H9 (cell line): ENCODE measurements around the gene THSD4. TPM values are rescaled to one million over a fixed set of nuclear protein-coding genes. Genes with fewer than 3 reads are reported as not detected.

ENCODE experiments used
- DNase-seq: peaks from one replicate; pipeline ENCODE4 v3.0.0-alpha.2; 2017
- H2AFZ ChIP-seq: one replicate; pipeline ENCODE4 v1.6.1; 2013; ENCODE audit warnings: mild to moderate bottlenecking, low read length, control low read depth, moderate library complexity
- H2AK5ac ChIP-seq: 2 replicates; pipeline ENCODE4 v1.6.1; 2013; ENCODE audit warnings: low read length, control low read depth, mixed read lengths; ENCODE audit not compliant: insufficient read length
- H2BK120ac ChIP-seq: one replicate; pipeline ENCODE4 v1.6.1; 2013; ENCODE audit warnings: low read depth, mild to moderate bottlenecking, low read length, control low read depth, inconsistent platforms; ENCODE audit not compliant: poor library complexity, severe bottlenecking
- H2BK12ac ChIP-seq: 2 replicates; pipeline ENCODE4 v1.6.1; 2013; ENCODE audit warnings: low read length, control low read depth, mixed read lengths, low read depth; ENCODE audit not compliant: insufficient read length
- H2BK15ac ChIP-seq: 2 replicates; pipeline ENCODE4 v1.6.1; 2013; ENCODE audit warnings: low read depth, low read length, control low read depth
- H2BK20ac ChIP-seq: one replicate; pipeline ENCODE4 v1.6.1; 2013; ENCODE audit warnings: low read depth, mild to moderate bottlenecking, low read length, control low read depth, inconsistent platforms; ENCODE audit not compliant: poor library complexity, severe bottlenecking
- H2BK5ac ChIP-seq: 2 replicates; pipeline ENCODE4 v1.6.1; 2013; ENCODE audit warnings: low read length, control low read depth, mixed read lengths; ENCODE audit not compliant: insufficient read length
- H3K14ac ChIP-seq: 2 replicates; pipeline ENCODE4 v1.6.1; 2013; ENCODE audit warnings: low read length, control low read depth; ENCODE audit not compliant: insufficient read depth
- H3K18ac ChIP-seq: 2 replicates; pipeline ENCODE4 v1.6.1; 2013; ENCODE audit warnings: low read depth, mild to moderate bottlenecking, mixed read lengths, low read length, control low read depth; ENCODE audit not compliant: insufficient read length
- H3K23ac ChIP-seq: 2 replicates; pipeline ENCODE4 v1.6.1; 2013; ENCODE audit warnings: low read length, control low read depth, mixed read lengths, low read depth; ENCODE audit not compliant: insufficient read length
- H3K23me2 ChIP-seq: 2 replicates; pipeline ENCODE4 v1.6.1; 2013; ENCODE audit warnings: low read depth, mild to moderate bottlenecking, mixed read lengths, low read length, control low read depth; ENCODE audit not compliant: insufficient read length, poor library complexity, severe bottlenecking
- H3K27ac ChIP-seq: 2 replicates; pipeline ENCODE4 v1.5.1; 2013; ENCODE audit warnings: low read length, control low read depth, mixed read lengths, low read depth; ENCODE audit not compliant: insufficient read length
- H3K27me3 ChIP-seq: 2 replicates; pipeline ENCODE4 v1.6.1; 2013; ENCODE audit warnings: low read length, control low read depth, inconsistent platforms; ENCODE audit not compliant: insufficient read depth
- H3K4ac ChIP-seq: 2 replicates; pipeline ENCODE4 v1.6.1; 2013; ENCODE audit warnings: low read depth, mild to moderate bottlenecking, control low read depth, inconsistent platforms, low read length, moderate library complexity
- H3K4me1 ChIP-seq: 2 replicates; pipeline ENCODE4 v1.6.1; 2013; ENCODE audit warnings: low read length, control low read depth, inconsistent platforms; ENCODE audit not compliant: insufficient read depth
- H3K4me2 ChIP-seq: 2 replicates; pipeline ENCODE4 v1.6.1; 2013; ENCODE audit warnings: low read length, control low read depth, mixed read lengths; ENCODE audit not compliant: insufficient read length, insufficient read depth
- H3K56ac ChIP-seq: 2 replicates; pipeline ENCODE4 v1.6.1; 2013; ENCODE audit warnings: low read depth, mild to moderate bottlenecking, mixed read lengths, low read length, control low read depth; ENCODE audit not compliant: insufficient read length
- H3K79me1 ChIP-seq: 2 replicates; pipeline ENCODE4 v1.6.1; 2013; ENCODE audit warnings: low read depth, mild to moderate bottlenecking, moderate library complexity, low read length, control low read depth, inconsistent platforms; ENCODE audit not compliant: insufficient read depth, poor library complexity, severe bottlenecking
- H3K79me2 ChIP-seq: 2 replicates; pipeline ENCODE4 v1.6.1; 2013; ENCODE audit warnings: low read length, control low read depth, inconsistent platforms; ENCODE audit not compliant: insufficient read depth
- H3K9ac ChIP-seq: 2 replicates; pipeline ENCODE4 v1.6.1; 2013; ENCODE audit warnings: low read length, control low read depth, mixed read lengths; ENCODE audit not compliant: insufficient read length; ENCODE audit errors: extremely low read depth
- H3K9me3 ChIP-seq: one replicate; pipeline ENCODE4 v1.6.1; 2013; ENCODE audit warnings: low read depth, low read length, inconsistent platforms; ENCODE audit not compliant: control insufficient read depth
- H3T11ph ChIP-seq: one replicate; pipeline ENCODE4 v1.6.1; 2013; ENCODE audit warnings: mild to moderate bottlenecking, low read length, control low read depth, inconsistent platforms
- H4K20me1 ChIP-seq: one replicate; pipeline ENCODE4 v1.6.1; 2013; ENCODE audit not compliant: control insufficient read depth, insufficient read length, insufficient read depth
- H4K5ac ChIP-seq: 2 replicates; pipeline ENCODE4 v1.6.1; 2013; ENCODE audit warnings: low read depth, mild to moderate bottlenecking, mixed read lengths, low read length, control low read depth; ENCODE audit not compliant: insufficient read length
- H4K8ac ChIP-seq: replicated peaks from 2 replicates; pipeline ENCODE4 v1.6.1; 2013; ENCODE audit warnings: low read length, control low read depth, mixed read lengths, low read depth; ENCODE audit not compliant: insufficient read length
- H4K91ac ChIP-seq: 2 replicates; pipeline ENCODE4 v1.6.1; 2013; ENCODE audit warnings: low read depth, mild to moderate bottlenecking, moderate library complexity, mixed read lengths, low read length, control low read depth; ENCODE audit not compliant: insufficient read length
- H3K27ac Mint-ChIP-seq, 3 experiments: 2 replicates in 2 of 3; 3 replicates in 1 of 3; pipeline ENCODE4 v1.8.0; 2020 to 2021; ENCODE audit warnings: mixed read lengths in 3 of 3, mild to moderate bottlenecking in 1 of 3, moderate library complexity in 1 of 3
- H3K27me3 Mint-ChIP-seq: 2 replicates; pipeline ENCODE4 v1.8.0; 2021; ENCODE audit warnings: low read depth, mild to moderate bottlenecking, moderate library complexity, mixed read lengths
- H3K36me3 Mint-ChIP-seq, 3 experiments: 2 replicates in 2 of 3; 3 replicates in 1 of 3; pipeline ENCODE4 v1.8.0; 2020 to 2021; ENCODE audit warnings: low read depth in 3 of 3, mixed read lengths in 3 of 3; ENCODE audit not compliant: insufficient read depth in 1 of 3
- H3K4me1 Mint-ChIP-seq, 2 experiments: 2 replicates each; pipeline ENCODE4 v1.8.0; 2020; ENCODE audit warnings: mixed read lengths in 2 of 2
- H3K4me3 Mint-ChIP-seq, 2 experiments: 2 replicates in 1 of 2; 3 replicates in 1 of 2; pipeline ENCODE4 v1.8.0; 2020 to 2021; ENCODE audit warnings: mild to moderate bottlenecking in 2 of 2, mixed read lengths in 2 of 2, moderate library complexity in 1 of 2
- H3K9me3 Mint-ChIP-seq, 2 experiments: 2 replicates in 1 of 2; 3 replicates in 1 of 2; pipeline ENCODE4 v1.8.0; 2020; ENCODE audit warnings: mild to moderate bottlenecking in 2 of 2, mixed read lengths in 2 of 2, moderate library complexity in 1 of 2
- CTCF ChIP-seq: fragments of 200-600 bp; sonication (generic); conservative IDR thresholded peaks from 3 replicates; pipeline ENCODE4 v1.8.0; 2021; ENCODE audit warnings: antibody characterized with exemption, mild to moderate bottlenecking
- WGBS: extraction: QIAGEN DNeasy Blood & Tissue Kit; methylation state at CpG from one replicate; pipeline ENCODE4 v1.1.7; 2013; ENCODE audit warnings: missing lambda C conversion rate, low lambda C conversion rate, mixed read lengths; ENCODE audit not compliant: insufficient read length; ENCODE audit errors: extremely low coverage; 5-methylcytosine and 5-hydroxymethylcytosine counted together
- total RNA-seq: library from RNA; stranded (reverse); gene quantifications from 2 replicates; pipeline ENCODE4 v1.2.1, GENCODE V29; 2021

The THSD4 gene
- total RNA-seq, 1 experiment from 2014 or later, result 5.5 TPM

- H3K27ac ChIP-seq, result no peak overlapping the region
- Mint-ChIP-seq H3K27ac (peak overlapping the region in 2 of 3 experiments; percentile 11 to 33; a peak in 1 of 7 replicates), H3K9me3 (no peaks in the 10 kb centered on the region), H3K36me3 (no peaks in the 10 kb centered on the region; a peak in 1 of 7 replicates), H3K4me1 (peaks cover 37 to 44% of the 10 kb centered on the region in 2 experiments), H3K27me3 (no peaks in the 10 kb centered on the region), H3K4me3 (no peak overlapping the region)
- H3K79me1 ChIP-seq, result no peaks in the 10 kb centered on the region
- no peak overlapping the region for H2AK5ac ChIP-seq
- no peak overlapping the region for H3T11ph ChIP-seq
- H2BK20ac ChIP-seq, result no peak overlapping the region
- WGBS, result no CpG with 5 or more reads among the region's 1 CpG
- no peak overlapping the region for H4K5ac ChIP-seq
- H3K27me3 ChIP-seq, result no peaks in the 10 kb centered on the region
- H3K9me3 ChIP-seq, result no peaks in the 10 kb centered on the region
- H3K23me2 ChIP-seq, result no peaks in the 10 kb centered on the region
- no peak overlapping the region for H3K4me2 ChIP-seq
- TF ChIP-seq CTCF, result no peak
- H3K9ac ChIP-seq, result no peak overlapping the region
- H3K14ac ChIP-seq, result no peak overlapping the region
- H4K91ac ChIP-seq, result no peak overlapping the region
- no peak for DNase-seq
- H2BK12ac ChIP-seq, result no peak overlapping the region
- H2BK120ac ChIP-seq, result no peak overlapping the region
- peaks cover 3% of the 10 kb centered on the region; the same call in 1 of the 2 replicates for H3K4me1 ChIP-seq
- no peak overlapping the region for H3K18ac ChIP-seq
- no peak overlapping the region for H3K4ac ChIP-seq
- H4K8ac ChIP-seq, result no peak overlapping the region
- no peak overlapping the region for H2AFZ ChIP-seq
- H3K56ac ChIP-seq, result no peak overlapping the region
- no peak overlapping the region for H2BK5ac ChIP-seq
- no peaks in the 10 kb centered on the region for H3K79me2 ChIP-seq
- no peak overlapping the region for H2BK15ac ChIP-seq
- no peaks in the 10 kb centered on the region for H4K20me1 ChIP-seq
- H3K23ac ChIP-seq, result no peak overlapping the region
Measured at GRCh38 chr15:71280206-71280605, 164.9 kb downstream of the THSD4 start.
